Measurements from ENCODE around the gene CLTA. TPM values are rescaled to one million over a fixed set of nuclear protein-coding genes. Genes with fewer than 3 reads are reported as not detected.

Gene CLTA
- polyA plus RNA-seq, 2 of the 4 experiments (the other 2 are of a cell fraction): 291 to 312 TPM

DNA sequence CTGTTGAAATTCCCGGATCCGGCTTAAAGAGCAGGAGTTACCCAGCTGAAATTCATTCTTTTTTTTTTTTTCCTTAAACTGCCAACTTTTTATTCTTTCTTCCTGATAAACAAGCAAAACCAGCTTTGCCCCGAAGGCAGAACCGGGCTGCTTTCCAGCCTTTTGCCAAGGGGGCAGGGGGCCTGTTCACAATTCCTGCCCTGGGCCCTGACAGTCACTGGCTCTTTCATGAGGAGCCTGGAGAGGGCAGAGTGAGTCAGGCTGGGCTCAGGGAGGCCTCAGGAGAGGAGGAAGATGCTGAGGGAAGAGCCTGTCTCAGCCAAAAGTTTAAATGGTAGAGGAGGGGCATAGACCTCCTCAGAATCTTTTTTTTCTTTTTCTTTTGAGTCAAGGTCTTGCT, 49.4 kb upstream of the CLTA start:
- Histone ChIP-seq H3K4me1 (peaks cover 12% of the 10 kb centered on the region; the same call in 1 of the 3 replicates), H3K4me3 (no peak overlapping the region), H3K27ac (no peak overlapping the region), H3K4me2 (no peak overlapping the region), H3K9me3 (peaks cover 12% of the 10 kb centered on the region; the same call in 2 of the 3 replicates)
- ChIA-PET POLR2A (no interaction called here), CTCF (interaction anchor here (0.6 to 9.9 kb wide), 20 partner anchors 8 to 187 kb away, joined by 3 to 176 read pairs (median 4); partner anchors contain the start of gene CCIN)
- FAIRE-seq: no peak
- peak; percentile 64 to 66; a peak in 5 of 6 replicates for ATAC-seq
- TF ChIP-seq BHLHE40 (IDR thresholded peaks at IDR 0.05; ENCODE audit: low read depth, low read length): no peak
- TF ChIP-seq CBX2 (IDR thresholded peaks at IDR 0.05; ENCODE audit: borderline replicate concordance, low read depth): no peak
- no peak for TF ChIP-seq HOXA7 (CRISPR knock-in tag; IDR thresholded peaks at IDR 0.05)
- TF ChIP-seq HOXB13 (CRISPR knock-in tag; IDR thresholded peaks at IDR 0.05; ENCODE audit: low read depth): no peak
- TF ChIP-seq ZNF302 (CRISPR knock-in tag; IDR thresholded peaks at IDR 0.05): no peak
- peak; percentile 50 to 60; a peak in 4 of 5 replicates for TF ChIP-seq RAD21 (conservative IDR thresholded peaks at IDR 0.05 in 1 of 2, IDR thresholded peaks at IDR 0.05 in 1 of 2)
- TF ChIP-seq SMC3 (IDR thresholded peaks at IDR 0.05): peak; percentile 56
- no peak for TF ChIP-seq MAFK (IDR thresholded peaks at IDR 0.05; ENCODE audit: partially characterized antibody)
- TF ChIP-seq ZC3H11A (IDR thresholded peaks at IDR 0.05): no peak
- TF ChIP-seq JUN (IDR thresholded peaks at IDR 0.05): no peak
- peak; percentile 24 for TF ChIP-seq CTCF (IDR thresholded peaks at IDR 0.05)
- TF ChIP-seq ELK1 (IDR thresholded peaks at IDR 0.05; ENCODE audit: low read depth, low read length): no peak
- TF ChIP-seq MAX (IDR thresholded peaks at IDR 0.05): no peak
- 54% methylated on average over 4 of the region's 4 CpGs for WGBS (ENCODE audit: missing lambda C conversion rate)
- peak in 1 of 2 experiments; percentile 30 for DNase-seq (ENCODE audit: low read depth in 1 of 2, low spot score in 1 of 2)

DNA sequence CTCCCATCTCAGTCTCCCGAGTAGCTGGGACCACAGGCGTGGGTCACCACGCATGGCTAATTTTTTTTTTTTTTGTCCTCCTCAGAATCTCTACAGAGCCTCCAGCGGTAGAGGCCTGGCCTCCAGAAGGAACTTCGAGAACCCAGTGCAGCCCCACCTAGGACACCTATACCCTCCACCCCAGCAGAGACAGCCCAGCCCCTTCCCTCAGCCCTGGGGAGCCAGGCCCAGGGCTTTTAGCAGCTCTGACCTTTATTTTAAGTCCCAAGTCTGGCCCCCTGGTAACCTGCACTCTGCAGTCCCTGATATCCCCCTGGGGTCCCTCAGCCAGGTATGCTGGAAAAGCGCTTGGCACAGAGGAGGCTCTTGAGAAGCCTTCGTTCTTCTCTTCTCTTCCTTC, 49.0 kb upstream of the CLTA start:
- ChIA-PET POLR2A (no interaction called here), CTCF (interaction anchor here (0.6 to 9.9 kb wide), 18 partner anchors 9 to 353 kb away, joined by 3 to 176 read pairs (median 4); partner anchors contain the start of gene CCIN)
- 90% methylated on average over 7 of the region's 7 CpGs for WGBS (ENCODE audit: missing lambda C conversion rate)
- H3K4me1 ChIP-seq: peaks cover 12% of the 10 kb centered on the region; the same call in 1 of the 3 replicates
- no peak overlapping the region for H3K4me3 ChIP-seq
- no peak overlapping the region for H3K27ac ChIP-seq
- FAIRE-seq: no peak
- peaks cover 12% of the 10 kb centered on the region; the same call in 2 of the 3 replicates for H3K9me3 ChIP-seq
- no peak for TF ChIP-seq ELK1 (IDR thresholded peaks at IDR 0.05; ENCODE audit: low read depth, low read length)
- TF ChIP-seq MYC (IDR thresholded peaks at IDR 0.05; ENCODE audit: borderline replicate concordance, low read length): no peak
- TF ChIP-seq NFE2L2 (conservative IDR thresholded peaks at IDR 0.05; ENCODE audit: low read length): no peak
- TF ChIP-seq HOXB5 (CRISPR knock-in tag; IDR thresholded peaks at IDR 0.05): no peak
- TF ChIP-seq CBX8 (IDR thresholded peaks at IDR 0.05): no peak
- TF ChIP-seq EHF (CRISPR knock-in tag; IDR thresholded peaks at IDR 0.05): no peak
- no peak for TF ChIP-seq ZC3H11A (IDR thresholded peaks at IDR 0.05)
- TF ChIP-seq SMC3 (IDR thresholded peaks at IDR 0.05): no peak
- no peak for TF ChIP-seq ZNF302 (CRISPR knock-in tag; IDR thresholded peaks at IDR 0.05)
- TF ChIP-seq BCL3 (IDR thresholded peaks at IDR 0.05): no peak
- TF ChIP-seq EP300 (IDR thresholded peaks at IDR 0.05): no peak
- no peak for TF ChIP-seq MAX (IDR thresholded peaks at IDR 0.05)
- TF ChIP-seq POLR2A (IDR thresholded peaks at IDR 0.05; ENCODE audit: low read length): no peak
- TF ChIP-seq RCOR1 (IDR thresholded peaks at IDR 0.05; ENCODE audit: low read depth, low read length): no peak
- DNase-seq (ENCODE audit: low read depth in 1 of 2, low spot score in 1 of 2): no peak
- ATAC-seq: no peak
- no peak overlapping the region for H3K4me2 ChIP-seq

Data from A549 (cell line).